NCI-H1436 treated with DMSO at 0.1 percent for 48 hours (cell line): ENCODE results near the gene CTCFL.
"Not testable (repeated sequence)": the region's sequence is repeated elsewhere in the genome, so short reads cannot be mapped to it uniquely, and the experiment has no call there.

Experiments
- DNase-seq: peaks from one replicate; lab custom pipeline; 2025; lab: John Stamatoyannopoulos, UW

CTCFL gene

DNA sequence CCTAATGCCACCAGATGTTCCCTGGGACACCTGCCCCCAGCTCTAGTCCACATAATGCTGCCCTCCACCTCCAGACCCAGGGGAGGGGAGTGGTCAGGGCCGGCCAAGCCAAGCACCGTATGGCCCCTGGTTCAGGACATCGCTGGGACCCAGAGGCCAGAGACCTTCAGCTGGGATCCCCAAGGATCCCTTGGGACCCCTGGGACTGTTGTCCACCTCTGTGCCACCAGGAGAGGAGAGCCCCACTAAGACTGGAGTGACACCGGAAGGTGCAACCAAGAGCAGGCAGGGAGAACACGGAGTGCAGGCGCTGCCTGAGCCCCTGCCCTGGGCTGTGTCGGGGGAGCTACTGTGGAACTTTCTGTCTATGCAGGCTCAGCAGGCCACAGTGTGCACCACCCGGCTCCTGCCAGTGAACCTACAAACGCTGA lies 43.6 kb downstream of the CTCFL start:
- no peak for DNase-seq

DNA sequence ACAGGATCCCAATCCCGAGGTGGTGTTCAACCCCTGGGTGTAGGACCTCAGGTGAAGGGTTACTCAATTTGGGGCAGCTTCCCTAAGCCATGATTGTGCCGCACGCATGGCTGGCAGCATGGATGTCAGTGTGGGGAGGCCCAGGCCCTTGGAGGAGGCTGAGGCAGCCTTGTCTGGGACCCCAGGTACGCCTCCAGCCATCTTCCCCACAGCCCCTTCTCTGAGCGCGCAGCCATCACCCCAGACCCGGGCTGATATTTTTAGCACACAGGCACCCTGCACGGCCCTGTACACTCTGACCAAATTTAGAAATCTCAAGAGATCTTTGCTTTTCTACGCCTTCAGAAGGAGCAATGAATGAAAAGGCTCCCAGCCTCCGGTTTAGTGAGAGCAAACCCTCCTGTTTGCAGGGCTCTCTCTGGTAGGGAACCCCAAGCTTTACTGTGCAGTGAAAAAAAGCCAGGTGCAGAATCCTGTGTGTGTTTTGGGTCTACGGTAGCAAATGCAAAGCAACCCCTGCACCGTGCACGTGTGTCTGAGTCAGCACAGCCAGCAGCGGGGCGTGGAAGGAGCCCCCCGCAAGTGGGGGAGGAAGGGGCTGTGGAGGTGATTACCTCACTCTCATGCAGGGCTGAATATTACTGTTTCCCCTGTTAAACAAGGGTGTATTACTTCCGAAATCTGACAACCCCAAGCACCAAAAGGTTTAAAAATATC lies 44.3 kb downstream of the CTCFL start:
- no peak for DNase-seq

DNA sequence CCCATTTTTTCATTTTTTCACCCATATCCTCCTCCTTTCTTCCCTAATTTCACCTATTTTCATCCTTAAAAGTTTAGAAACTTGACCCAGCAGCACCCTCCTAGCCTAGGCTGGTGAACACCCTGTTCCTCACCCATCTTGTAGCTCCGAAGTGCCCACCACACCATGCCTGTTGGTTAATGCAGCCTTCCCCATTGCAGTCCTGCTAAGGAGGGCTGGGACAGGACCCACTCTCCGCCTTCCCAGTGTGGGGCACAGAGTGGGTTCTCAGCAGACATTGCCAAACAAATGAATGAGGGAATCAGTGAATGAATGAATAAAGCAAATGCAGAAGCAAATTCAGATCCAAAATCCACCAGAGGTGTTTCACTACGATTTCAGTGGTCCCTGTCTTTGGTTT lies 45.7 kb downstream of the CTCFL start:
- no peak for DNase-seq

DNA sequence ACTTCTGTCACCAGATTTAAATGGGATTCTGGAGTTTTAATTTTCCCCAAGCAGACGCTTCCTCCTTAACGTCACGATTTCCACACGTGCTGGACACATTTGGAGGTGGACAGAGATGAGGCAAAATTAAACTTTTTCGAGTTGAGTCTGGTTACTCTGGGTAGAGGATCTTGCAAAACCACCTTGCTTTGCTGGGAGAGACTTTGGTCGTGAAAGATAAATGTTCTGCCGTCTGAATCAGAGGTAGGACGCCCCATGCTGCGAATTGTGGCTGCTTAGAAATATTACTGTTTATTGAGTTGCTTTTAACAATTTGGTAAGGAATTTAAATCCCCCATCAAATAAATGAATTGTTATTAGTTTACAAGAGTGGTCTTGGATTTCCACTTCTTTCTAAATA lies 46.8 kb downstream of the CTCFL start:
- DNase-seq: no peak

DNA sequence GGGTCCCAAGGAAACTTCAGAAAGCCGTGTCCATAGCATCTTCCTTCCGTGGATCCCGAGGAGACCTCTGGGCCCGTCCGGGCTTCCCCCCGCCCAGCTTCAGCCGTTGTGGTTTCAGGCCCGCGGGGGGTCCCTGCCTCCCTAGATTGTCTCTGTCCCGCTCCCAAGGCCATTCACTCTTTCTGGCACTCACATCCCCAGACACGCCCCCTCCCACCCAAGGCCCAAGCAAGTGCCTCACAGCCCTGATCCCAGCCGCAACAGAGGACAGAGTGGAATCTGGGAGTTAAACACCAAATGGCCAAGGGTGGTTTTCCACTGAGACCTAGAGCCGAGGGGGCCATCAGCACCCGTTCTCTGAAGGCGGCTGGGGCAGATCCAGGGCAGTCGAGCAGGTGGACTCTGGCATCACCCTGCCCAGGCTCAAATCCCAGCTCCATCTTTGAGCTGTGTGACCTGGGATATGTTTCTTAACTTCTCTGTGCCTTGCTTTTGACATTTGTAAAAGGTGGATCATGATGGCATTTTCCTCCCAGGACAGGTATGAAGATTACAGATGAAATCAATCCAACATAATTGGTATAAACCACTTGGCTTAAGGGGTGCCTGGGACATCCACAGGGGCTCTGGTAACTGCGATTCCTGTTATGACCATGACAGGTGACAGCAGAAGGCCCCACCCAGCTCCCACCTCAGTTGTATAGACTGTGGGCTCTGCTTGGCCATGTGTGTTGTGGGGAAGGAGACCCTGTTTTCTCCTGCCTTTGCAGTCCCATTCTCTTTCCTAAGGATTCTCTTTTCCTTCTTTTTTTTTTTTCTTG lies 48.1 kb downstream of the CTCFL start:
- DNase-seq: no peak

DNA sequence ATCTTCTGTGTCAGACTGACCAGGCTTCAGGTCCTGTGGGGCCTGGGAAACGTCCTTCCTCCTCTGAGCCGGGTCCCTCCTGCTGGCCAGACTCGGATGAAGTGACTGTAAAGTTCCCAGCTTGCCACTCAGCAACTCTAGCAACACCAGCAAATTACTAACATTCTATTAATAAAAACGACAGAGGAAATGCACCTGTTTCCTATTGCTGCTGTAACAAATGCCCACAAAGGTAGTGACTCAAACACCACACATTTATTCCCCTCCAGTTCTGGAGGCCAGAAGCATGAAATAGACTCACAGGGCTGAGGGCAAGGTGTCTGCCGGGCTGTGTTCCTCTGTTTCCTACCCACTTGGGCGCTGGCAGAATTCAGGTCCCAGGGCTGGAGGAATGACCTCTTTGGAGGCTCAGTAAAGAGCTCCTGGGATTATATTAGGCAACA lies 48.8 kb downstream of the CTCFL start:
- DNase-seq: no peak

DNA sequence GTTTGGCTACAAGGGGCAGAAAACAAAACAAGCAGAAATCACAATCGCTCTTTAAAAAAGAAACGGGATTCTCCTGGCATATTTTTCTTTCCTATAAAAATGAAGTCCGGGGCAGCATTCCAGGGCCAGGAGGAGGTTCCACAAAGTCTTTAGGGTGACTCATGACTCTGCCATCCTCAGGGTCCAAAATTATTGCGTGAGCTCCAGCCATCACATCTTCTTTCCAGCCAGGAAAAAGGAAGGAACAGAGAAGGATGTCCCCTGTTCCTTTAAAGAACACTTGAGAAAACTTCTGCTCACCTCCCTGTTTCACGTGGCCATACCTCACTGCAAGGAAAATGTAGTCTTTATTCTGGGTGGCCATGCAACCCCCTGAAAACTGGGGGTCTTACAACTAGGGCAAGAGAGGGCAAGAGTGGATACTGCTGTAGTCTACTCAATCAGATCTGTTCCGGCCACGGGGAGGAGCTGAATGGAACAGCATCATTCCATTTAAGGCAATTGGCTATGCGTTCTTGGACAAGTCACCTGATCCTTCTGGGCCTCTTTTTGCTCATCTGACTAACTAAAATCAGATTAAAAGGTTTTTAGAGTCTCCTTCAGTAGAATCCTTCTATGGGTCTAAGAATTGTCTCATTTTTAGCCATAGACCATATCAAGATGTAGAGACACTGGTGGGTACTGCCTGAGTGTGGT lies 49.4 kb downstream of the CTCFL start:
- no peak for DNase-seq

DNA sequence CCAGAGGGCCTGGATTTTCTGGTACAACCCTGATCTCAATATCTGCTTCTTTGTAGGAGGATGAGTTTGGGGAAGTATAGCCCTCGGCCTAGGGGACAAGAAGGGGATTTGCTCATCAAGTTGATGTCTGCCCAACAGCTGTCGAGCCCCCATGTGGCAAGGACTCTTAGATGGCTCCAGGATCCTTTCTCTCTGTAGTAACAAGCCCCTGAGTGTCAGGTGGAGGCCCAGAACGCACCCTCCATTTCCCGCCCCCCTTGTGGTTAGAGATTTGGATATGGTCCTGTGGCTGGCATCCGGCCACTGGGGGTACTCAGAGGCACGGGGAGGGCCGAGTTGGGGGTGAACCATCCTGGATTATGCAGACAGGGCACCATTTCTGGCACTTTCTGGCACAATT lies 50.1 kb downstream of the CTCFL start:
- no peak for DNase-seq

DNA sequence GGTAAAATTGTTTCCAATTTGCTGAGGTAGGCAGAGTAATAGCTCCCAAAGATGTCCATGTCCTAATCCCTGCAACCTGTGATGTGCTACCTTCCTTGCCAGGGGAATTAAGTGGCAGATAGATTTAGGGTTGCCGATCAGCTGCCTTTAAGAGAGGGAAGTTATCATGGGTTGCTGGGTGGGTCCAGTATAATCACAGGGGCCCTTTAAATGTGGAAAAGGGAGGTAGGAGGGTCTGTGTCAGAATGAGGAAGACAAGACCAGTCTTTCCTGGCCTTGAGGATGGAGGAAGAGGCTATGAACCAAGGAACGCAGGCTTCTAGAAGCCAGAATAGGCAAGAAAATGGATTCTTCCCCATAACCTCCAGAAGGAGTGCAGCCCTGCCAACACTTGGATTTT lies 50.7 kb downstream of the CTCFL start:
- DNase-seq: no peak

DNA sequence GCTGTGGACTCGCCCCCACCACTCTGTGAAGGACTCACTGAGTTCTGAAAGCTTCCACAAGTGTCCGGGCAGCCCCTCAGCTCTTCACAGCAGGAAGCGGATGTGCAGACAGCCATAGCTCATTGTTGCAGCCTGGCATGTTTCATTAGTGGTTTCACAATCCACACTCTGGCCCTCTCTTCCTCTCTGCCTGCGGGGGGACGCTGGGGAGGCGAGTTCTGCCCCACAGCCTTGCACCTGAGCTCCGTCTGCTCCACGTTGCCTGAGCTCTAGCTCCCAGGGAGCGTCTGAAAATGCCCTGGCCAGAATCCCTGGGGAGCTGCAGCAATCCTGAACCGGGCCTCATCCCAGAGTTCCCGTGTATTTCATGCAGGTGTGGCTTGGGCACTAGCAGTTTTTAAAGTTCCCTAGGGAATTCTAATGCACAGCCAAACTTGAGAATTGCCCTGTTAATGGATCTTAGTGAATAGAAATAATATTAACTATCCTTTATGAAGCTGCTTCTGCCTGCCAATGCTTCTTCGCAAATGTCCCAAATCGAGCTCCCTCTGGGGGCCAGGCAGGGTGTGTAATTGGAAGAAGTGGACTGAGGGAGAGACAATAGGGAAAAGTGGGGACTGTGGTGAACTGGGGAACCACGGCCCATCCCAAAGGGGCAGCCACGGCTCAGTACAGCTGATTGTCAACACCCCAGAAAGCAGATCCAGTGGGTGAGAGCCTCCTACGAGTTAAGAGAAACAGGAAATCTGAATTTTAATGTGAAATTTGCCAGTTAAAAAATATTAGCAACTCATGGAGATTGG lies 51.5 kb downstream of the CTCFL start:
- DNase-seq: no peak

DNA sequence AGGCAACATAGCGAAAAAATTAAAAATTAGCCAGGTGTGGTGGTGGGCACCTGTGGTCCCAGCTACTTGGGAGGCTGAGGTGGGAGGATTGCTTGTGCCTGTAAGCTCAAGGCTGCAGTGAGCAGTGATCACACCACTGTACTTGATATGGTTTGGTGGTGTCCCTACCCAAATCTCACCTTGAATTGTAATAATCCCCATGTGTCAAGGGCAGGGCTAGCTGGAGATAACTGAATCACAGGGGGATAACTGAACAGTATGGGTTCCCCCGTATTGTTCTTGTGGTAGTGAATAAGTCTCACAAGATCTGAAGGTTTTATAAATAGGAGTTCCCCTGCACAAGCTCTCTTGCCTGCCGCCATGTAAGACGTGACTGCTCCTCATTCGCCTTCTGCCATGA lies 52.5 kb downstream of the CTCFL start:
- not testable (repeated sequence) for DNase-seq

DNA sequence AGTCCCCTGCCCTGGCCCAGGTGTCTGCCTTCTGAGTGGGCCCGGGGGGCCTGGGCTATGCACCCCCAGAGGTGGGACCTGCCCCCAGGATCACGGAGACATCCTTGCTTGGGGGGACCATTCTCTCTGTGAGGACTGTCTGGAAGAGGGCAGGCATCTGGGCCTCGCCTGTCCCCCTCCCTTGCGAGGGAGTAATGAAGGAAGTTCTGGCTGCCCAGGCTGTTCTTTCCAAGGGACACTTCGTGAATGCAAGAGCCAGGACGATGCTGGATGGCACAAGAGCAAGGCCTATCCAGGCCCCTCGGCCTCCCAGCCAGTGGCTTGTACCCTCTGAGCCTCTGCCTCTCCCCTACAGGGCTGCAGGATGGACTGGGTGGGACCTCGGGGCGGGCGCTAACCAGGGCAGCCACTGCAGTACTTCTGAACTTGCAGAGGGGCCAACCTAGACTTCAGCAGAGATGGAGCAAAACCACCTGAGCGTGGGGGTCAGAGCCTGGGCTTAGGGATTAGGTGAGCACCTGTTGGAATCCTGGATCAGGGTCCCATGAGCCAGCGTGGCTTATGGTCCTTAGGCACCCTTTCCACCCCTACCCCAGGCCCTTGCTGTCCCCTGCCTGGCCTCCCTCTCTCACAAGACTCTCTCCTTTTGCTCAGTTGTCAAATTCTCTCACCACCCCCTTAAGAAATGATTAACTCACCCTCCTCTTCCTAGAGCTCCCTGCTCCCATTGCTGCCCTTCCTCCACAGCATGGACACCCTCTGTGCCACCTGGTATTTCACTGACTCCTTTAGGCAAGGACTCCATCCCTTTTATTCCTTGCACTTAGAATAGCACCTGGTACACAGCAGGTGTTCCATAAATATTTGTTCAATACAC lies 53.2 kb downstream of the CTCFL start:
- no peak for DNase-seq

DNA sequence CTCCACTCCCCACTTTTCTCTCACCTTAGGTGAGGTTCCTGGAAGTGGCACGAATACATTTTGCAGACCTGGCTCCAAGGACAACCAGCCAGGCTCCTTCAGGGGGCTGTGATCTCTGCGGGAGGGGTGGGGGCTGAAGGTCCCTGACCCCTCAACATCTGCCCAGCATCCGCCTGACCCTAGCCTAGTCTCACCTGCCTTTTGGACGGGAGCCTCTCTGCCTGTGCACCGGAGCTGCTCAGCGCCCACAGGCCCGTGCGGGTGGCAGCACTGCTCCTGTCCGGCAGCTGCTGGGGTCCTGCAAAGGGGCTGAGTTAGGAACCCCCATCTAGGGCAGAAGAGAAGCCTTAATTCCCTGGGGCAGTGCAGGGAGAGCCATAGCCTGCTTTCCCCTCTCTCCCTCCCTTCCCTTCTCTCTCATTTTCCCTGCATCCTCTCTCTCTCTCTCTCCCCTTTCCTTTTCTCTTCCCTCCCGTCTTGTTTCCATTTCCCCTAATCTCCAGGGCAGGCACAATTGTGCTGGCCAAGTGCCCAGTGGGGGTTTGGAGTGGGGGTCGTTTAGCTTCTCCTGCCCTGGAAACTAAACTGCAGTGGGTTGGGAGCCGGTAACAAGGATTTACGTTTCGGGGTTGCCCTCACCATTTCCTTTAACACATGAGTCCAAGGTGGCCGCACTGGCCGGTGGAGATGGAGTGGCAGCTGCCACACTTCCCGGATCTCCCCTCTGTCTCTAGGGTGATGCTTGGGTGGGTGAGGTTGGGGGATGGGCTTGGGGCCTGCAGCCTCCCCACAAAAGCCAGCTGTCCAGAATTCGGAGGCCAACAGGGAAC lies 54.1 kb downstream of the CTCFL start:
- no peak for DNase-seq

DNA sequence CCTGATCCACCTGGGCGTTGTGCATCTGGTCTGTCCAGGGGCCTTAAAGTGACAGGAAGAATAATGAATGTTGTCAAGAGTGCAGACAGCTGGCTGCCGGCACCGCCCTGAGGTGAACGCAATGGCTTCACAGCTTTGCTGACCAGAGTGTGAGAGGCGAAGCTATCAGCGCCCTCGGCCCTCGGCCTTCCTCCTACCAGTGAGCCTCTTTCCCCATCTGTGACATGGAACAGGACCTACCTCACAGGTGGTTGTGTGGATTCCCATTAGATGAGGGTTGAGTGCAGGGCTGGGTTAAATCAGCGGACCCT lies 54.8 kb downstream of the CTCFL start:
- no peak for DNase-seq

DNA sequence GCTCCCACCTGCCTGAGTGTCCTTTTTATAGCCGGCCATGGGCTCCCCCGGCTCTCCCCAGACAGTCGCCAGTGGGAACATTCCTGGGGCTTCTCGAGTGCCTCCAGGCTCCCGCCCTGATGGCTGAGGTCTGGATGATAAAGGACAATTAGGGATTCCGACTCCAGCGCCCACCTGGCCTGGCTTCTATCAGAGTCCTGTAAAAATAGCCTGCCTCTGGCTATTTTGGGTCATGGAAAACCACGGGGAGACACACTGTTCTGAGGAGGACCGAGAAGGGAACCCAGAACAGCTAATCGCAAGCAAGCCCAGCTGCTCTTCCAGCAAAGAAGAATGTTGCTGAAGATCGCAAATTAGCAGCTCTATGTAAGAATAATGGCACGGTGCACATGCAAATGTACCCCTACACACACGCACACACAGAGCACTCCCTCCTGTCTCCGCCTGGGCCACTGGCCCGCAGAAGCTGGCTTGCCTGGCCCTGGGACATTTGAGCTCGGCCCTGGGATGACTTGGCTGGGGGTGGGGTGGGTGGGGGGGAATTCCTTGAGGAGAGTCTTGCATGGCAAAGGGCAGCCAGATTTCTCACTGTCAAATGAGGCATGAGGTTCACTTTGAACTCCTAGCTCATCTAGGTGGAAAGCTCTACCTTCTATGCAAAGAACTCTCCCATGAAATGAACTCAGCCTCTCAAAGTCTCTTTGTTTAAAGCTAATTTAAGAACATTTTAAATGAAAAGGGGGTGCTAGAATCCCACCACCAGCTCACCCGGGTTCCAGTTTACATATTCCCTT lies 55.3 kb downstream of the CTCFL start:
- no peak for DNase-seq

DNA sequence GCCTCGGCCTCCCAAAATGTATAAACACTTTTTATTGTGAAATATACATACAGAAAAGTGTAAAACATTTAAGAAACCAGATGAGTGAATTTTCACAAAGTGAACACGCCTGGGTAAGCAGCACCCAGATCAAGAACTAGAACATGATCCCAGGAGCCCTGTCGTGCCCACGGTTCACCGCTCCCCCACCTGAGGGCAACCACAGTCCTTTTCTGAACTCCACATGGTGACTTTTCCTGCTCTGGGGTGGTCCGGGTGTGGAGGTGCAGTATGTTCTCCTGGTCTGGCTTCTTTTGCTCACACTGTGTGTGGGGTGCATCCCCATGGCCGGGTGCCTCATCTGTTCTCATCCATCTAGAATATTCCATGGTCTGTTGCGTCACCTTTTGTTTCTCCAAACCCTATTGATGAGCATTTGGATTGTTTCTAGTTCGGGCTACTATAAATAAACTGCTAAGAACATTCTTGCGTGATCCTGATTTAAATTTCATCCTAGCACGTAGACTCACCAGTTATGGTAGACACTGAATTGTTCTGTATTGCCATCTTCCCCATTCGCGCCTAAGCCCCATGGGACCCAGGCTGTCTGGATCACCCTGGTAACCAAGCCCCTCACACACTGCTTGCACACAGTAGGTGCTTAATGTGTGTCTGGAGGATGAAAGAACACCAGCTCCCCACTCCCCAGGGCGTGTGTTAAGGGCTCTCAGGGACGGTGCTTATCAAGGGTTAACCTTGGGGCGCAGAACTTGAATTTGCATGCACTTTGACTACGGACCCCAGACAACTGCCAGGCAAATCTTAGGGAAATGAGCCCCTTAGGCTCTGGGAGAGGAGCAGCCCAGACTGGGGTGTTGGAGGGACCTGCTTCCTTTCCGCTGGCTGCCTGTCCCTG lies 56.2 kb downstream of the CTCFL start:
- DNase-seq: no peak

DNA sequence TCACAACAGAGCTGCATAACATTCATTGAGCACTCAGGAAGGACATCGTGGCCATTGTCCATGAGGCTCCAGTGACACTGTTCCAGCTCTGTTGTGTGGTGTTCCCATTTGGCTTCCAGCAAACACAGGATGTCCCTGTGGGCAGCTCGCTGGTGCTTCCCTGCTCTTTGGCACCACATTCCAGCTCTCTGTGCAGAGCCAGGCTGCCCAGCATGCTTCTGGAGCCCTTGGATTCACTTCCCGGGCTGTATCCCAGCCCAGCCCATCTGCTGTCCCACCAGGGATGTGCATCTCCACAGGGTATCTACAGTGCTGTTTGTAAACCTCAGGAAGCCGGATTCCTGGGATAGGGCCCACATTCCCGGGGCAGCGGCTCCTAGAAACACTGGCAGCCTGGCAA lies 57.2 kb downstream of the CTCFL start:
- no peak for DNase-seq

DNA sequence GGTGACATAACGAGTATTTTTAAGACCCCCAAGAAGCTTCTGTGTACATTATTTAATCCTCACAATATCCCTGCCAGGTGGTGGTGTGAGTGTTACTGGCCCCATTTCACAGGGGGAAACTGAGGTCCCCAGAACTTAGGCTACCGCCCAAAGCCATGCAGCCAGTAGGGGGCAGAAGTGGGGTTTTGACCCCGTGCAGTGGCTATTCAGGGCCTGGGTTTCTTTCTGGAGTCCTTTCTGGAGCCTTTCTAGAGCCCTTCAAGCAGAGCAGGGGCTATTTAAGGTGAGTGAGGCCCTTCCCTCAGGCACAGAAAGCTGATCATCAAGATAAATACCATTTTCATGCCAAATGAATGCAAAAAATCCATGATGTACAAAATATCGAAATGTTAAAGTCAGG lies 59.0 kb downstream of the CTCFL start:
- DNase-seq: no peak

DNA sequence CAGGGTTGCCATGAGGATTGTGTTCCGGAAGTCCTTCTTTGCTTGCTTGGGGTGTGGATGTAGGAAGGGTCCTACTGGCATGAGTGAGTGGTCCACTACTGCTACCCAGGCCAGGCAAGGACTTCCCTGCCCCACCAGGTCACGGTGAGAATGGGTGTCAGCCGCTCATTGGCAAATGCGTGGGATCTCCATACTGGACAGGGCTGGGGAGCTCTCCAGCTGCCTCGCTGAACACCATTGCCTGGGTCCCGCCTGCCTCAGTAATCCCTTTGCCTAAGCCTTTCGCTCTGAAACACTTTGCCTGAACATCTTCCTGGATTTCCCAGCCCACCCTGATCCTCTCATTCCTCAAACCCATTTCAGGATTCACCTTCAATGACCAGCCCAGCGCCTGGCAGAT lies 59.5 kb downstream of the CTCFL start:
- DNase-seq: no peak
